A673 (cell line): Measurements from ENCODE around the gene RGPD3. TPM values are rescaled to one million over a fixed set of nuclear protein-coding genes. Genes with fewer than 3 reads are reported as not detected.

Experiments
- BruUV-seq: library from RNA; stranded (reverse); fragments of 400-500 nt; replicated peaks from 2 replicates; lab custom pipeline; 2021; lab: Mats Ljungman, UMichigan
- CTCF ChIA-PET: fragments of 300-600 bp; sonication (Branson Sonifier 250); formaldehyde crosslinking; loops from one replicate; lab custom pipeline; 2022; ENCODE audit warnings: antibody characterized with exemption; lab: Charles Lee
- POLR2A ChIA-PET: fragments of 300-600 bp; sonication (Branson Sonifier 250); formaldehyde crosslinking; loops from one replicate; lab custom pipeline; 2022; ENCODE audit warnings: antibody characterized with exemption; ENCODE audit not compliant: low non-redundant PET; lab: Charles Lee
- DNase-seq: peaks from one replicate; pipeline ENCODE4 v3.0.0-alpha.2; 2015; ENCODE audit warnings: low spot score
- H3K27ac ChIP-seq: fragments of 200-600 bp; sonication (generic); 2 replicates; pipeline ENCODE4 v1.5.1; 2016; ENCODE audit warnings: mixed run types, low read depth, mild to moderate bottlenecking, mixed read lengths, antibody characterized with exemption, low read length; ENCODE audit not compliant: poor library complexity, severe bottlenecking
- H3K27me3 ChIP-seq: fragments of 200-600 bp; sonication (generic); replicated peaks from 2 replicates; pipeline ENCODE4 v1.6.1; 2017; ENCODE audit warnings: mixed run types, low read depth, mild to moderate bottlenecking, mixed read lengths, antibody characterized with exemption, low read length; ENCODE audit not compliant: insufficient read depth, poor library complexity
- H3K36me3 ChIP-seq: fragments of 200-600 bp; sonication (generic); 2 replicates; pipeline ENCODE4 v1.6.1; 2016; ENCODE audit warnings: mixed run types, mild to moderate bottlenecking, mixed read lengths, antibody characterized with exemption, low read length; ENCODE audit not compliant: insufficient read depth, poor library complexity, severe bottlenecking
- H3K4me1 ChIP-seq: fragments of 200-600 bp; sonication (generic); 2 replicates; pipeline ENCODE4 v1.6.1; 2017; ENCODE audit warnings: mixed run types, mild to moderate bottlenecking, mixed read lengths, antibody characterized with exemption, low read length; ENCODE audit not compliant: insufficient read depth, poor library complexity, severe bottlenecking
- H3K4me3 ChIP-seq: fragments of 200-600 bp; sonication (generic); 2 replicates; pipeline ENCODE4 v1.5.1; 2016; ENCODE audit warnings: low read depth, mixed run types, mild to moderate bottlenecking, mixed read lengths, low read length; ENCODE audit not compliant: poor library complexity, severe bottlenecking
- H3K9me3 ChIP-seq: fragments of 200-600 bp; sonication (generic); 2 replicates; pipeline ENCODE4 v1.6.1; 2016; ENCODE audit warnings: mixed run types, low read depth, mild to moderate bottlenecking, mixed read lengths, antibody characterized with exemption, low read length; ENCODE audit not compliant: poor library complexity, severe bottlenecking
- CTCF ChIP-seq: fragments of 300-800, 200-600 bp; sonication (generic); conservative IDR thresholded peaks from 2 replicates; pipeline ENCODE4 v1.5.1; 2017; ENCODE audit warnings: low read depth, mild to moderate bottlenecking, antibody characterized with exemption, low read length, moderate library complexity, mixed read lengths
- EZH2 ChIP-seq: fragments of 200-600 bp; sonication (generic); IDR thresholded peaks from 2 replicates; pipeline ENCODE4 v1.6.1; 2017; ENCODE audit warnings: borderline replicate concordance, low read depth, mild to moderate bottlenecking, mixed read lengths, antibody characterized with exemption, low read length; ENCODE audit not compliant: poor library complexity, severe bottlenecking
- intact Hi-C: fragments of 100-400 bp; cut with micrococcal nuclease; formaldehyde crosslinking; loops from one replicate; pipeline ENCODE4 v1.10.0; 2022; ENCODE audit not compliant: unreplicated experiment
- total RNA-seq: library from RNA; stranded (reverse); gene quantifications from 2 replicates; pipeline ENCODE4 v1.2.3, GENCODE V29; 2021

RGPD3 gene
- total RNA-seq, 1 experiment from 2014 or later, result 0.30 TPM

GRCh38 chr2:106359512-106359911 is 108.7 kb downstream of the RGPD3 start:
- no TSS peak for BruUV-seq
- ChIA-PET CTCF (no interaction called here), POLR2A (no interaction called here)
- no peak for TF ChIP-seq CTCF
- no peak for TF ChIP-seq EZH2
- H3K36me3 ChIP-seq, result no peaks in the 10 kb centered on the region
- intact Hi-C loops, result no loop called here
- no peaks in the 10 kb centered on the region for H3K9me3 ChIP-seq
- H3K4me1 ChIP-seq, result no peaks in the 10 kb centered on the region
- H3K27ac ChIP-seq, result no peak overlapping the region
- DNase-seq, result no peak
- H3K27me3 ChIP-seq, result no peaks in the 10 kb centered on the region
- no peak overlapping the region for H3K4me3 ChIP-seq

- ChIA-PET POLR2A (no interaction called here), CTCF (no interaction called here)
- Histone ChIP-seq H3K4me1 (no peaks in the 10 kb centered on the region), H3K4me3 (no peak overlapping the region), H3K27ac (no peak overlapping the region), H3K27me3 (no peaks in the 10 kb centered on the region), H3K9me3 (no peaks in the 10 kb centered on the region), H3K36me3 (no peaks in the 10 kb centered on the region)
- DNase-seq, result no peak
- TF ChIP-seq EZH2 (no peak), CTCF (no peak)
- intact Hi-C loops, result no loop called here
- BruUV-seq, result no TSS peak
Measured at GRCh38 chr2:106358521-106358920, 109.7 kb downstream of the RGPD3 start.

- Histone ChIP-seq H3K4me3 (no peak overlapping the region), H3K4me1 (no peaks in the 10 kb centered on the region), H3K9me3 (no peaks in the 10 kb centered on the region), H3K27me3 (no peaks in the 10 kb centered on the region), H3K27ac (no peak overlapping the region), H3K36me3 (no peaks in the 10 kb centered on the region)
- TF ChIP-seq EZH2 (no peak), CTCF (no peak)
- no TSS peak for BruUV-seq
- DNase-seq, result no peak
- POLR2A ChIA-PET, result no interaction called here
- CTCF ChIA-PET, result no interaction called here
- intact Hi-C loops, result no loop called here
Measured at GRCh38 chr2:106358081-106358480, 110.1 kb downstream of the RGPD3 start.
